Stimulated activated CD4-positive, alpha-beta T cell treated with anti-CD3 and anti-CD28 coated beads, Interleukin-12 subunit alpha, Interleukin-12 subunit beta, amount 100 ng/mL, for 48 hours (primary cell): Measurements from ENCODE around the gene C1S.
A peak's percentile ranks its signal among the peaks of the same experiment; 100 is the strongest.
"Not testable (repeated sequence)": the region's sequence is repeated elsewhere in the genome, so short reads cannot be mapped to it uniquely, and the experiment has no call there.

Source experiments
- DNase-seq, 3 donors: peaks; one replicate each; pipeline ENCODE4 v3.0.0-alpha.2; 2020; ENCODE audit warnings: low read depth in 2 of 3, low spot score in 1 of 3

The C1S gene

GRCh38 chr12:7060353-7060954 lies at the start of gene C1S:
TSS of gene C1S (plus strand) at chr12:7060718. CDS start at chr12:7061913, 1,195 bp downstream.
- DNase-seq: no peak

GRCh38 chr12:7011398-7011797 lies 49.1 kb upstream of the C1S start:
- not testable (repeated sequence) for DNase-seq

GRCh38 chr12:7012024-7012607 lies 48.4 kb upstream of the C1S start:
- DNase-seq: no peak

GRCh38 chr12:7013101-7013500 lies 47.4 kb upstream of the C1S start:
- DNase-seq: no peak

GRCh38 chr12:7015555-7016370 lies 44.8 kb upstream of the C1S start:
- no peak for DNase-seq

GRCh38 chr12:7016958-7017571 lies 43.5 kb upstream of the C1S start:
- no peak for DNase-seq

GRCh38 chr12:7017870-7018349 lies 42.6 kb upstream of the C1S start:
- peak in 1 of 3 donors; percentile 20 for DNase-seq

- DNase-seq: peak; percentile 92 to 94 (median 93)
Measured at GRCh38 chr12:7018350-7019042, 42.0 kb upstream of the C1S start, which contains the start of gene LPCAT3. TSS of gene LPCAT3 (minus strand) at chr12:7018476. CDS start at chr12:7018424, 52 bp downstream.

GRCh38 chr12:7019043-7019569 lies 41.4 kb upstream of the C1S start:
- no peak for DNase-seq

- no peak for DNase-seq
Measured at GRCh38 chr12:7021956-7022355, 38.6 kb upstream of the C1S start.

- DNase-seq: no peak
Measured at GRCh38 chr12:7023114-7023513, 37.4 kb upstream of the C1S start.

- no peak for DNase-seq
Measured at GRCh38 chr12:7026854-7027253, 33.7 kb upstream of the C1S start.

GRCh38 chr12:7031306-7031705 lies 29.2 kb upstream of the C1S start:
- no peak for DNase-seq

- no peak for DNase-seq
Measured at GRCh38 chr12:7032990-7033389, 27.5 kb upstream of the C1S start.

GRCh38 chr12:7034464-7034863 lies 26.1 kb upstream of the C1S start:
- DNase-seq: no peak

- DNase-seq: no peak
Measured at GRCh38 chr12:7035463-7035862, 25.1 kb upstream of the C1S start.

GRCh38 chr12:7037411-7037810 lies 23.1 kb upstream of the C1S start:
- DNase-seq: not testable (repeated sequence)

- DNase-seq: no peak
Measured at GRCh38 chr12:7038591-7038990, 21.9 kb upstream of the C1S start.

- DNase-seq: no peak
Measured at GRCh38 chr12:7039403-7039802, 21.1 kb upstream of the C1S start.

- no peak for DNase-seq
Measured at GRCh38 chr12:7042842-7043241, 17.7 kb upstream of the C1S start.

- no peak for DNase-seq
Measured at GRCh38 chr12:7045913-7046312, 14.6 kb upstream of the C1S start.
